WTC11 (cell line): ENCODE measurements around the gene ZNF431. TPM values are rescaled to one million over a fixed set of nuclear protein-coding genes. Genes with fewer than 3 reads are reported as not detected.

Experiments used
- ATAC-seq: fragments of 200-7000 bp; cut with Tn5 transposase; 2 replicates; pipeline ENCODE4 v1.10.0; 2021; ENCODE audit warnings: mild to moderate bottlenecking, moderate library complexity
- CTCF ChIA-PET: fragments of 300-600 bp; sonication (Branson Sonifier 250); formaldehyde crosslinking; loops from one replicate; lab custom pipeline; 2021; ENCODE audit warnings: antibody characterized with exemption; lab: Charles Lee
- POLR2A ChIA-PET: fragments of 350-600 bp; sonication (Branson Sonifier 250); formaldehyde crosslinking; loops from one replicate; lab custom pipeline; 2021; ENCODE audit warnings: antibody characterized with exemption; lab: Charles Lee
- DNase-seq: peaks from one replicate; pipeline ENCODE4 v3.0.0; 2021; ENCODE audit warnings: low spot score
- H3K27ac Mint-ChIP-seq: 2 replicates; pipeline ENCODE4 v1.8.0; 2021; ENCODE audit warnings: mixed read lengths
- H3K27me3 Mint-ChIP-seq: 2 replicates; pipeline ENCODE4 v1.8.0; 2021; ENCODE audit warnings: low read depth, mild to moderate bottlenecking, moderate library complexity, mixed read lengths
- H3K36me3 Mint-ChIP-seq: 2 replicates; pipeline ENCODE4 v1.8.0; 2021; ENCODE audit warnings: mixed read lengths
- H3K4me1 Mint-ChIP-seq: 2 replicates; pipeline ENCODE4 v1.8.0; 2022; ENCODE audit warnings: mixed read lengths
- H3K4me3 Mint-ChIP-seq: 2 replicates; pipeline ENCODE4 v1.8.0; 2021; ENCODE audit warnings: mild to moderate bottlenecking, moderate library complexity, mixed read lengths
- H3K9me3 Mint-ChIP-seq: 2 replicates; pipeline ENCODE4 v1.8.0; 2021; ENCODE audit warnings: mixed read lengths
- ETV6 ChIP-seq: sonication (generic); formaldehyde crosslinking; IDR thresholded peaks from 2 replicates; pipeline ENCODE4 v1.8.1; 2022; ENCODE audit warnings: mild to moderate bottlenecking, missing genetic modification reagents
- FOXK1 ChIP-seq: sonication (generic); formaldehyde crosslinking; IDR thresholded peaks from 2 replicates; pipeline ENCODE4 v1.8.0; 2022; ENCODE audit warnings: mild to moderate bottlenecking, moderate library complexity, missing genetic modification reagents
- GABPB1 ChIP-seq: sonication (generic); formaldehyde crosslinking; IDR thresholded peaks from 2 replicates; pipeline ENCODE4 v1.8.1; 2023; ENCODE audit warnings: mild to moderate bottlenecking, missing genetic modification reagents
- MXD4 ChIP-seq: fragments of 250-450 bp; sonication (Bioruptor Pico); IDR thresholded peaks from 2 replicates; pipeline ENCODE4 v1.8.0; 2021; ENCODE audit warnings: mild to moderate bottlenecking, moderate library complexity, borderline replicate concordance
- SMAD4 ChIP-seq: sonication (generic); formaldehyde crosslinking; IDR thresholded peaks from 2 replicates; pipeline ENCODE4 v1.8.0; 2022; ENCODE audit warnings: mild to moderate bottlenecking, missing genetic modification reagents
- TEAD4 ChIP-seq: sonication (generic); formaldehyde crosslinking; IDR thresholded peaks from 2 replicates; pipeline ENCODE4 v1.8.0; 2022; ENCODE audit warnings: mild to moderate bottlenecking, missing genetic modification reagents
- ZNF138 ChIP-seq: sonication (generic); formaldehyde crosslinking; conservative IDR thresholded peaks from 2 replicates; pipeline ENCODE4 v1.8.1; 2022; ENCODE audit warnings: mild to moderate bottlenecking, moderate library complexity, missing genetic modification reagents
- ZNF232 ChIP-seq: sonication (generic); formaldehyde crosslinking; IDR thresholded peaks from 2 replicates; pipeline ENCODE4 v1.8.0; 2022; ENCODE audit warnings: mild to moderate bottlenecking, missing genetic modification reagents
- ZNF263 ChIP-seq: sonication (generic); formaldehyde crosslinking; IDR thresholded peaks from 2 replicates; pipeline ENCODE4 v1.8.1; 2022; ENCODE audit warnings: low read depth, mild to moderate bottlenecking, moderate library complexity, missing genetic modification reagents
- ZNF396 ChIP-seq: fragments of 250-450 bp; sonication (Bioruptor Pico); IDR thresholded peaks from 2 replicates; pipeline ENCODE4 v1.8.0; 2021; ENCODE audit warnings: mild to moderate bottlenecking, moderate library complexity, borderline replicate concordance
- ZNF423 ChIP-seq: fragments of 250-450 bp; sonication (Bioruptor Pico); IDR thresholded peaks from 2 replicates; pipeline ENCODE4 v2.1.2; 2022; ENCODE audit warnings: mild to moderate bottlenecking, moderate library complexity
- ZNF671 ChIP-seq: fragments of 250-450 bp; sonication (Bioruptor Pico); IDR thresholded peaks from 2 replicates; pipeline ENCODE4 v1.8.0; 2021; ENCODE audit warnings: mild to moderate bottlenecking
- total RNA-seq: library from RNA; stranded (reverse); gene quantifications from 3 replicates; pipeline ENCODE4 v1.2.3, GENCODE V29; 2021
- TF ChIP-seq, protein P1 (sequence below): fragments of 250-450 bp; sonication (Bioruptor Pico); conservative IDR thresholded peaks from 2 replicates; pipeline ENCODE4 v1.9.0; 2021; ENCODE audit warnings: mild to moderate bottlenecking
- TF ChIP-seq, protein P2 (sequence below): sonication (generic); formaldehyde crosslinking; IDR thresholded peaks from 2 replicates; pipeline ENCODE4 v1.8.1; 2022; ENCODE audit warnings: missing genetic modification reagents, borderline replicate concordance
- TF ChIP-seq, protein P3 (sequence below): sonication (generic); formaldehyde crosslinking; IDR thresholded peaks from 2 replicates; pipeline ENCODE4 v1.8.0; 2022; ENCODE audit warnings: mild to moderate bottlenecking, missing genetic modification reagents
- TF ChIP-seq, protein P4 (sequence below): fragments of 250-450 bp; sonication (Bioruptor Pico); IDR thresholded peaks from 2 replicates; pipeline ENCODE4 v2.1.2; 2022; ENCODE audit warnings: mild to moderate bottlenecking, moderate library complexity
- TF ChIP-seq, protein P5 (sequence below): fragments of 250-450 bp; sonication (Bioruptor Pico); IDR thresholded peaks from 2 replicates; pipeline ENCODE4 v1.9.0; 2021; ENCODE audit warnings: mild to moderate bottlenecking, borderline replicate concordance
- TF ChIP-seq, protein P6 (sequence below): sonication (generic); formaldehyde crosslinking; IDR thresholded peaks from 2 replicates; pipeline ENCODE4 v1.8.1; 2022; ENCODE audit warnings: low read depth, missing genetic modification reagents, borderline replicate concordance
- TF ChIP-seq, protein P7 (sequence below): sonication (generic); formaldehyde crosslinking; IDR thresholded peaks from 2 replicates; pipeline ENCODE4 v1.8.0; 2023; ENCODE audit warnings: missing genetic modification reagents, mild to moderate bottlenecking, borderline replicate concordance

The ZNF431 gene
- total RNA-seq, 1 experiment from 2014 or later = 42.1 TPM

DNA sequence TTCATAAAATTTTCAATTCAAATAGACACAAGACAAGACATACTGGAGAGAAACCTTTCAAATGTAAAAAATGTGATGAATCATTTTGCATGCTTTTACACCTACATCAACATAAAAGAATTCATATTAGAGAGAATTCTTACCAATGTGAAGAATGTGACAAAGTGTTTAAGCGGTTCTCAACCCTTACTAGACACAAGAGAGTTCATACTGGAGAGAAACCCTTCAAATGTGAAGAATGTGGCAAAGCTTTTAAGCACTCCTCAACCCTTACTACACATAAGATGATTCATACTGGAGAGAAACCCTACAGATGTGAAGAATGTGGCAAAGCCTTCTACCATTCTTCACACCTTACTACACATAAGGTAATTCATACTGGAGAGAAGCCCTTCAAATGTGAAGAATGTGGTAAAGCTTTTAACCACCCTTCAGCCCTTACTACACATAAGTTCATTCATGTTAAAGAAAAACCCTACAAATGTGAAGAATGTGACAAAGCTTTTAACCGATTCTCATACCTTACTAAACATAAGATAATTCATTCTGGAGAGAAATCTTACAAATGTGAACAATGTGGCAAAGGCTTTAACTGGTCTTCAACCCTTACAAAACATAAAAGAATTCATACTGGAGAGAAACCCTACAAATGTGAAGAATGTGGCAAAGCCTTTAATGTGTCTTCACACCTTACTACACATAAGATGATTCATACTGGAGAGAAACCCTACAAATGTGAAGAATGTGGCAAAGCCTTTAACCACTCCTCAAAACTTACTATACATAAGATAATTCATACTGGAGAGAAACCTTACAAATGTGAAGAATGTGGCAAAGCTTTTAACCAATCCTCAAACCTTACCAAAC, 24.6 kb upstream of the ZNF431 start (continued):
- TF ChIP-seq, protein P1, sequence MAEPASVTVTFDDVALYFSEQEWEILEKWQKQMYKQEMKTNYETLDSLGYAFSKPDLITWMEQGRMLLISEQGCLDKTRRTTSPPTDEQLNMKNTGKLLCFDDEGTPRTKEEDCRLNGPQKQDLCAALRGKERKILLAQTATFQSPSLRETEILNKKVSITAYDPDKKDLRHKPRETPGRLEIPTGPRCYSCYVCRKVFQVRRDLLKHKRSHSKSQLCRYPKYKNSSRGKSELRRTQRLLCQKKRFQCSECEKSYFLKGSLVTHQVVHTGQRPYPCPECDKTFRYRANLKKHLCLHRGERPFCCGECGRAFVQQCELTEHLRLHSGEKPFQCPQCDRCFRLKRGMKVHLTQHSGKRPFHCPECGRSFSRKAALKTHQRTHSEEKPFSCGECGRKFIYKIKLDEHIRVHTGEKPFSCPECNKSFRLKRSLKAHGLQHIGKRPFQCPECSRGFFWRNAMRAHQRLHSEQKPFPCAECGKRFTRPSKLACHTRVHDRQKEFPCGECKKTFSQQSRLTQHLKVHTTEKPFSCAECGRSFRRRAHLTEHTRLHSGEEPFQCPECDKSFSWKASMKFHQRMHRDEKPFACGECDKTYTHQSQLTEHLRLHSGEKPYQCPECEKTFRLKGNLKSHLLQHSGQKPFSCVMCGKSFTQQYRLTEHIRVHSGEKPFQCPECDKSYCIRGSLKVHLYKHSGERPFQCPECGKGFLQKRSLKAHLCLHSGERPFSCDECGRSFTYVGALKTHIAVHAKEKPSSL = no peak
- TF ChIP-seq GABPB1 (CRISPR knock-in tag) (no peak), SMAD4 (no peak), MXD4 (CRISPR knock-in tag) (no peak), FOXK1 (CRISPR knock-in tag) (no peak), ZNF671 (no peak), ETV6 (CRISPR knock-in tag) (no peak), ZNF232 (CRISPR knock-in tag) (no peak)
- TF ChIP-seq, protein P2, sequence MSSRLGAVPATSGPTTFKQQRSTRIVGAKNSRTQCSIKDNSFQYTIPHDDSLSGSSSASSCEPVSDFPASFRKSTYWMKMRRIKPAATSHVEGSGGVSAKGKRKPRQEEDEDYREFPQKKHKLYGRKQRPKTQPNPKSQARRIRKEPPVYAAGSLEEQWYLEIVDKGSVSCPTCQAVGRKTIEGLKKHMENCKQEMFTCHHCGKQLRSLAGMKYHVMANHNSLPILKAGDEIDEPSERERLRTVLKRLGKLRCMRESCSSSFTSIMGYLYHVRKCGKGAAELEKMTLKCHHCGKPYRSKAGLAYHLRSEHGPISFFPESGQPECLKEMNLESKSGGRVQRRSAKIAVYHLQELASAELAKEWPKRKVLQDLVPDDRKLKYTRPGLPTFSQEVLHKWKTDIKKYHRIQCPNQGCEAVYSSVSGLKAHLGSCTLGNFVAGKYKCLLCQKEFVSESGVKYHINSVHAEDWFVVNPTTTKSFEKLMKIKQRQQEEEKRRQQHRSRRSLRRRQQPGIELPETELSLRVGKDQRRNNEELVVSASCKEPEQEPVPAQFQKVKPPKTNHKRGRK (CRISPR knock-in tag) = no peak
- TF ChIP-seq, protein P3, sequence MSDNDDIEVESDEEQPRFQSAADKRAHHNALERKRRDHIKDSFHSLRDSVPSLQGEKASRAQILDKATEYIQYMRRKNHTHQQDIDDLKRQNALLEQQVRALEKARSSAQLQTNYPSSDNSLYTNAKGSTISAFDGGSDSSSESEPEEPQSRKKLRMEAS (CRISPR knock-in tag) = no peak
- TF ChIP-seq, protein P4, sequence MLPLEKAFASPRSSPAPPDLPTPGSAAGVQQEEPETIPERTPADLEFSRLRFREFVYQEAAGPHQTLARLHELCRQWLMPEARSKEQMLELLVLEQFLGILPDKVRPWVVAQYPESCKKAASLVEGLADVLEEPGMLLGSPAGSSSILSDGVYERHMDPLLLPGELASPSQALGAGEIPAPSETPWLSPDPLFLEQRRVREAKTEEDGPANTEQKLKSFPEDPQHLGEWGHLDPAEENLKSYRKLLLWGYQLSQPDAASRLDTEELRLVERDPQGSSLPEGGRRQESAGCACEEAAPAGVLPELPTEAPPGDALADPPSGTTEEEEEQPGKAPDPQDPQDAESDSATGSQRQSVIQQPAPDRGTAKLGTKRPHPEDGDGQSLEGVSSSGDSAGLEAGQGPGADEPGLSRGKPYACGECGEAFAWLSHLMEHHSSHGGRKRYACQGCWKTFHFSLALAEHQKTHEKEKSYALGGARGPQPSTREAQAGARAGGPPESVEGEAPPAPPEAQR (CRISPR knock-in tag) = no peak
- TF ChIP-seq, all 79 proteins: peak for 0

DNA sequence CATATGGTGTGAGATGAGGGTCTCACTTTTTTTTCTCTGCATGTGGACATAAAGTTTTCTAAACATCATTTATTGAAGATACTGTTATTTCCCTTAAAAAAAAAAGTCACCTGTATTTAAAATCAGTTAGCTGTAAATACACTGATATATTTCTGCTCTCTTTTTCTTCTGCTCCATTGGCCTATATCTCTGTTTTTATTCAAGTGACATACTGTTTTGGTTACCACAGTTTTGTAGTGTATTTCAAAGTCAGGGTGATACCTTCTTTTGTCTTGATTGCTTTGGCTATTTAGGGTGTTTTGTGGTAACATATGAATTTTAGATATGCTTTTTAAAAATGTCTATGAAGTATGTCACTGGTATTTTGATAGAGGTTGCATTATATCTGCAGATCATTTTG, 15.8 kb upstream of the ZNF431 start:
- Mint-ChIP-seq H3K4me3 (no peak overlapping the region), H3K4me1 (peaks cover 15% of the 10 kb centered on the region), H3K27me3 (no peaks in the 10 kb centered on the region), H3K36me3 (peaks cover 16% of the 10 kb centered on the region), H3K9me3 (peaks cover 15% of the 10 kb centered on the region), H3K27ac (no peak overlapping the region)
- DNase-seq (no peak), ATAC-seq (no peak)
- ChIA-PET POLR2A (no interaction called here), CTCF (no interaction called here)
- TF ChIP-seq TEAD4 (CRISPR knock-in tag) (no peak), ZNF396 (CRISPR knock-in tag) (no peak), ZNF263 (CRISPR knock-in tag) (no peak), ZNF423 (no peak), ZNF138 (CRISPR knock-in tag) (no peak), GABPB1 (CRISPR knock-in tag) (no peak), SMAD4 (no peak), FOXK1 (CRISPR knock-in tag) (no peak)
- TF ChIP-seq, protein P5, sequence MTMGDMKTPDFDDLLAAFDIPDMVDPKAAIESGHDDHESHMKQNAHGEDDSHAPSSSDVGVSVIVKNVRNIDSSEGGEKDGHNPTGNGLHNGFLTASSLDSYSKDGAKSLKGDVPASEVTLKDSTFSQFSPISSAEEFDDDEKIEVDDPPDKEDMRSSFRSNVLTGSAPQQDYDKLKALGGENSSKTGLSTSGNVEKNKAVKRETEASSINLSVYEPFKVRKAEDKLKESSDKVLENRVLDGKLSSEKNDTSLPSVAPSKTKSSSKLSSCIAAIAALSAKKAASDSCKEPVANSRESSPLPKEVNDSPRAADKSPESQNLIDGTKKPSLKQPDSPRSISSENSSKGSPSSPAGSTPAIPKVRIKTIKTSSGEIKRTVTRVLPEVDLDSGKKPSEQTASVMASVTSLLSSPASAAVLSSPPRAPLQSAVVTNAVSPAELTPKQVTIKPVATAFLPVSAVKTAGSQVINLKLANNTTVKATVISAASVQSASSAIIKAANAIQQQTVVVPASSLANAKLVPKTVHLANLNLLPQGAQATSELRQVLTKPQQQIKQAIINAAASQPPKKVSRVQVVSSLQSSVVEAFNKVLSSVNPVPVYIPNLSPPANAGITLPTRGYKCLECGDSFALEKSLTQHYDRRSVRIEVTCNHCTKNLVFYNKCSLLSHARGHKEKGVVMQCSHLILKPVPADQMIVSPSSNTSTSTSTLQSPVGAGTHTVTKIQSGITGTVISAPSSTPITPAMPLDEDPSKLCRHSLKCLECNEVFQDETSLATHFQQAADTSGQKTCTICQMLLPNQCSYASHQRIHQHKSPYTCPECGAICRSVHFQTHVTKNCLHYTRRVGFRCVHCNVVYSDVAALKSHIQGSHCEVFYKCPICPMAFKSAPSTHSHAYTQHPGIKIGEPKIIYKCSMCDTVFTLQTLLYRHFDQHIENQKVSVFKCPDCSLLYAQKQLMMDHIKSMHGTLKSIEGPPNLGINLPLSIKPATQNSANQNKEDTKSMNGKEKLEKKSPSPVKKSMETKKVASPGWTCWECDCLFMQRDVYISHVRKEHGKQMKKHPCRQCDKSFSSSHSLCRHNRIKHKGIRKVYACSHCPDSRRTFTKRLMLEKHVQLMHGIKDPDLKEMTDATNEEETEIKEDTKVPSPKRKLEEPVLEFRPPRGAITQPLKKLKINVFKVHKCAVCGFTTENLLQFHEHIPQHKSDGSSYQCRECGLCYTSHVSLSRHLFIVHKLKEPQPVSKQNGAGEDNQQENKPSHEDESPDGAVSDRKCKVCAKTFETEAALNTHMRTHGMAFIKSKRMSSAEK (CRISPR knock-in tag) = no peak
- TF ChIP-seq, protein P6, sequence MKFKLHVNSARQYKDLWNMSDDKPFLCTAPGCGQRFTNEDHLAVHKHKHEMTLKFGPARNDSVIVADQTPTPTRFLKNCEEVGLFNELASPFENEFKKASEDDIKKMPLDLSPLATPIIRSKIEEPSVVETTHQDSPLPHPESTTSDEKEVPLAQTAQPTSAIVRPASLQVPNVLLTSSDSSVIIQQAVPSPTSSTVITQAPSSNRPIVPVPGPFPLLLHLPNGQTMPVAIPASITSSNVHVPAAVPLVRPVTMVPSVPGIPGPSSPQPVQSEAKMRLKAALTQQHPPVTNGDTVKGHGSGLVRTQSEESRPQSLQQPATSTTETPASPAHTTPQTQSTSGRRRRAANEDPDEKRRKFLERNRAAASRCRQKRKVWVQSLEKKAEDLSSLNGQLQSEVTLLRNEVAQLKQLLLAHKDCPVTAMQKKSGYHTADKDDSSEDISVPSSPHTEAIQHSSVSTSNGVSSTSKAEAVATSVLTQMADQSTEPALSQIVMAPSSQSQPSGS (CRISPR knock-in tag) = no peak
- TF ChIP-seq, protein P7, sequence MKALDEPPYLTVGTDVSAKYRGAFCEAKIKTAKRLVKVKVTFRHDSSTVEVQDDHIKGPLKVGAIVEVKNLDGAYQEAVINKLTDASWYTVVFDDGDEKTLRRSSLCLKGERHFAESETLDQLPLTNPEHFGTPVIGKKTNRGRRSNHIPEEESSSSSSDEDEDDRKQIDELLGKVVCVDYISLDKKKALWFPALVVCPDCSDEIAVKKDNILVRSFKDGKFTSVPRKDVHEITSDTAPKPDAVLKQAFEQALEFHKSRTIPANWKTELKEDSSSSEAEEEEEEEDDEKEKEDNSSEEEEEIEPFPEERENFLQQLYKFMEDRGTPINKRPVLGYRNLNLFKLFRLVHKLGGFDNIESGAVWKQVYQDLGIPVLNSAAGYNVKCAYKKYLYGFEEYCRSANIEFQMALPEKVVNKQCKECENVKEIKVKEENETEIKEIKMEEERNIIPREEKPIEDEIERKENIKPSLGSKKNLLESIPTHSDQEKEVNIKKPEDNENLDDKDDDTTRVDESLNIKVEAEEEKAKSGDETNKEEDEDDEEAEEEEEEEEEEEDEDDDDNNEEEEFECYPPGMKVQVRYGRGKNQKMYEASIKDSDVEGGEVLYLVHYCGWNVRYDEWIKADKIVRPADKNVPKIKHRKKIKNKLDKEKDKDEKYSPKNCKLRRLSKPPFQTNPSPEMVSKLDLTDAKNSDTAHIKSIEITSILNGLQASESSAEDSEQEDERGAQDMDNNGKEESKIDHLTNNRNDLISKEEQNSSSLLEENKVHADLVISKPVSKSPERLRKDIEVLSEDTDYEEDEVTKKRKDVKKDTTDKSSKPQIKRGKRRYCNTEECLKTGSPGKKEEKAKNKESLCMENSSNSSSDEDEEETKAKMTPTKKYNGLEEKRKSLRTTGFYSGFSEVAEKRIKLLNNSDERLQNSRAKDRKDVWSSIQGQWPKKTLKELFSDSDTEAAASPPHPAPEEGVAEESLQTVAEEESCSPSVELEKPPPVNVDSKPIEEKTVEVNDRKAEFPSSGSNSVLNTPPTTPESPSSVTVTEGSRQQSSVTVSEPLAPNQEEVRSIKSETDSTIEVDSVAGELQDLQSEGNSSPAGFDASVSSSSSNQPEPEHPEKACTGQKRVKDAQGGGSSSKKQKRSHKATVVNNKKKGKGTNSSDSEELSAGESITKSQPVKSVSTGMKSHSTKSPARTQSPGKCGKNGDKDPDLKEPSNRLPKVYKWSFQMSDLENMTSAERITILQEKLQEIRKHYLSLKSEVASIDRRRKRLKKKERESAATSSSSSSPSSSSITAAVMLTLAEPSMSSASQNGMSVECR (CRISPR knock-in tag) = no peak
